WERI-Rb-1 (cell line): Measurements from ENCODE around the gene KCNJ12.
"Not testable (repeated sequence)": the region's sequence is repeated elsewhere in the genome, so short reads cannot be mapped to it uniquely, and the experiment has no call there.

Experiments
- DNase-seq: peaks from one replicate; pipeline ENCODE4 v3.0.0-alpha.2; 2020
- H3K27ac ChIP-seq: fragments of 250-450 bp; sonication (Bioruptor Pico); 2 replicates; pipeline ENCODE4 v1.5.1; 2020; ENCODE audit warnings: mild to moderate bottlenecking, moderate library complexity
- H3K27me3 ChIP-seq: fragments of 250-450 bp; sonication (Bioruptor Pico); 2 replicates; pipeline ENCODE4 v1.5.1; 2021; ENCODE audit warnings: mild to moderate bottlenecking, low read depth, moderate library complexity; ENCODE audit not compliant: insufficient read depth, severe bottlenecking
- H3K36me3 ChIP-seq: fragments of 250-450 bp; sonication (Bioruptor Pico); 2 replicates; pipeline ENCODE4 v1.5.1; 2020; ENCODE audit warnings: mild to moderate bottlenecking, moderate library complexity
- H3K4me3 ChIP-seq: 2 replicates; pipeline ENCODE4 v1.5.1; 2011; ENCODE audit warnings: low read depth, mild to moderate bottlenecking, control low read depth, low read length
- H3K9me3 ChIP-seq: fragments of 250-450 bp; sonication (Bioruptor Pico); 2 replicates; pipeline ENCODE4 v1.5.1; 2021; ENCODE audit warnings: mild to moderate bottlenecking, moderate library complexity; ENCODE audit not compliant: severe bottlenecking
- CTCF ChIP-seq: IDR thresholded peaks from 2 replicates; pipeline ENCODE4 v1.5.1; 2011; ENCODE audit warnings: low read depth, mild to moderate bottlenecking, control low read depth, inconsistent platforms, low read length

The KCNJ12 gene

DNA sequence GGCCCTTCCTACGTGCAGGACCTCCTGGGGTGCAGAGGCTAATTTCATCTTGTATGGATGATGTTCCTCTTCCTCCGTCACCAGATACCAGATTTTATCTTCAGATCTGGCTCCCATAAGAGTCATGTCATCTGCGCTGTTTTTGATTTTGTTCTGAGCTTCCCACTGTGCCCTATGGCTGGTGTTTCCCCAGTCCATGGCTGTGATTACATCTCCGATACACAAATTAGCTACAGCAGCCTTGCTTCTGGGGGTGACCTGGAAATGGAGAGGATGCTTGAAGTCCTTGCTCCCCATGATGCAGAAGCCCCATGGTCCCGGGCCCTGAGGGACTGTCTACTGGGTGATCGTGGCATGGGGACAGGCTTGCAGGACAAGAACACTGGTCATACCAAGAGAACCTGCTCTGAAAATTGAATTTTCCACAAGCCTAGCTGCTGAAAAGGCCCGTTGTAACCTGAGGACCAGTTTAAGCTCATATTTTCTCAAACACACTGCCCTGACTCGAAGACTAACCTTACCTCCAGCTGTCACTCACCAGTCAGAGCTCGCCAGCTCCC is 69.0 kb downstream of the KCNJ12 start:
- no peak for TF ChIP-seq CTCF

GRCh38 chr17:21447552-21447951 is 71.4 kb downstream of the KCNJ12 start:
- H3K36me3 ChIP-seq, H3K9me3 ChIP-seq, DNase-seq, H3K4me3 ChIP-seq, H3K27ac ChIP-seq: not testable (repeated sequence)
- peaks cover 13% of the 10 kb centered on the region for H3K27me3 ChIP-seq

More for the DNA sequence above, 69.0 kb downstream of the KCNJ12 start:
- Histone ChIP-seq H3K9me3 (no peaks in the 10 kb centered on the region), H3K27ac (no peak overlapping the region), H3K27me3 (peaks cover 6% of the 10 kb centered on the region), H3K36me3 (no peaks in the 10 kb centered on the region), H3K4me3 (no peak overlapping the region)
- DNase-seq = no peak

DNA sequence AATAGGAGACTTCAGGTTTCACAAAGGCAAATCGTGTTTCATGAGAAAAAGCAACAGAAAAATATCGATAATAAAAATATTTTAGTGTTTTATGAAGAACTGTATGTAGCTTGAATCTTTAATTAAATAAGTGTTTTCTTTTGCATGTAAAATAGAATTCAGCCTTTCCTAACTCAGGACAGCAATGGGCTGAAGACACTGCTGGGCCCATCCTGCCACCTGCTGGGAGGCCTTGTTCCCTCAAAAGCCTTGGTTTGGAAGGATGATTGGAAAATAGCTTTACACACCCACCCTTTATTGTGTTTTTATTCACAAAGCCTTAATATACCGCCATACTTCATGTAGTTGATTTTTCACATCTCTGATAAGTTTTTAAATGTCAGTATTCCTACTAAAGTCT is 73.7 kb downstream of the KCNJ12 start:
- peaks cover 32% of the 10 kb centered on the region for H3K27me3 ChIP-seq
- H3K36me3 ChIP-seq, H3K9me3 ChIP-seq: not testable (repeated sequence)

DNA sequence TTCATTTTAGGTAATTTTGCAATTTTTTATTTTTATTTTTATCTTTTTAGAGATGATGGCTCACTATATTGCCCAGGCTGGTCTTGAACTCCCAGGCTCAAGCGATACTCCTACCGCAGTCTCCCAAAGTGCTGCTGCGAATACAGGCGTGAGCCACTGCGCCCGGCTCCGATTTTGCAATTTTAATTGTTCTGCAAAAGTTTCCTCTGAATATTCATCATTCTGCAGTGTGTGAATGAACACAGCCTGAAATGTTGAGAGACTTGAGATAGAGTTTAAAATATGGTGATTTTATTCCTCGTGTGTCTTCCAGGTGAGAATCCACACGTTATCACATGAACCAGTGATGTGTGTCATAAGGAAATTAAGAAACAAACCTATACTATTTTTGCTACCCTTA is 75.8 kb downstream of the KCNJ12 start:
- Histone ChIP-seq H3K27me3 (peaks cover 35% of the 10 kb centered on the region), H3K36me3 (no peaks in the 10 kb centered on the region), H3K4me3 (no peak overlapping the region), H3K27ac (no peak overlapping the region), H3K9me3 (peaks cover 3% of the 10 kb centered on the region)
- no peak for DNase-seq
- no peak for TF ChIP-seq CTCF

More for the DNA sequence above, 73.7 kb downstream of the KCNJ12 start:
- not testable (repeated sequence) for H3K27ac ChIP-seq, DNase-seq, H3K4me3 ChIP-seq

- Histone ChIP-seq H3K9me3 (peaks cover 3% of the 10 kb centered on the region), H3K4me3 (no peak overlapping the region), H3K27ac (no peak overlapping the region), H3K27me3 (peaks cover 35% of the 10 kb centered on the region), H3K36me3 (no peaks in the 10 kb centered on the region)
- DNase-seq = peak; percentile 43
- TF ChIP-seq CTCF = peak; percentile 58
Measured at GRCh38 chr17:21452377-21453143, 76.4 kb downstream of the KCNJ12 start.

DNA sequence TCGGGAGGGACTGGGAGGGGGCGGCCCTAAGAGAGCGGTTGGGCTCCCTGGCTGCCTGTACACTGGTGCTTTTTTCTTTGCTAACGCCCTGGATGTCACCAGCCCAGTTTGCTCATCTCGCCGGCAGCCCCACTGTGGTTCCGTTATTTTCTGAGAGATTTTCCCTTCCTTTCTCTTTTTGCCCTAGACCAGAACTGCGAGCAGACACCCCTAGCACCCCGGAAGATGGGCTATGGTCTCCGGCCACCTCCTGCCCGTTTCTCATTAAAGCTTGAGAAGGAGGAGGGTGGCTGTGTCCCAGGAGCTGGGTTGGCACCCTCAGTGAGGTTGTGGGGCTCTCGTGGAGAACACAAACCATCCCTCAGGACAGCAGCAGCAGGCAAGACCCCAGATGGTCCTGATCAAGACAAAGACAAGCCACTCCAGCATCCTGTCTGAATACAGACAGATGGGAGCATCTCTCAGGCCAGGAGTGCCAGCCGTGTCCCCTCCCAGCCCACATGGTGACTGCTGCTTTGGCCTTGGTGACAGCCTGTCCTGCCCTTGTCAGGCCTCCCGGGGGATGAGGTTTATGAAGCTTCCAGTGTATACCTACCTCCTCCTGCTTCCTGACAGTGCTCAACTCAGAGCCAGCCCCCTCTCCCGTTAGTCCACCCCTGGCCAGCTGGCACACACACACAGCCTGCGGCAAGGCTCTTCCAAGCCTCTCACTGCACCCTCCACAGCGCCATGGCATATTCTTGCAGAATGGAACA is 77.2 kb downstream of the KCNJ12 start:
- no peak overlapping the region for H3K27ac ChIP-seq
- peaks cover 3% of the 10 kb centered on the region for H3K9me3 ChIP-seq
- DNase-seq = no peak
- TF ChIP-seq CTCF = no peak
- no peaks in the 10 kb centered on the region for H3K36me3 ChIP-seq
- no peak overlapping the region for H3K4me3 ChIP-seq
- peaks cover 32% of the 10 kb centered on the region for H3K27me3 ChIP-seq

GRCh38 chr17:21454006-21454405 is 77.8 kb downstream of the KCNJ12 start:
- not testable (repeated sequence) for DNase-seq, H3K9me3 ChIP-seq, H3K4me3 ChIP-seq, H3K36me3 ChIP-seq, H3K27ac ChIP-seq
- H3K27me3 ChIP-seq = peaks cover 30% of the 10 kb centered on the region
